Measurements from ENCODE around the gene SOX5.
"Not testable (repeated sequence)": the region's sequence is repeated elsewhere in the genome, so short reads cannot be mapped to it uniquely, and the experiment has no call there.

The SOX5 gene

GRCh38 chr12:23827353-23827752 lies 122.1 kb downstream of the SOX5 start:
- DNase-seq = no peak

DNA sequence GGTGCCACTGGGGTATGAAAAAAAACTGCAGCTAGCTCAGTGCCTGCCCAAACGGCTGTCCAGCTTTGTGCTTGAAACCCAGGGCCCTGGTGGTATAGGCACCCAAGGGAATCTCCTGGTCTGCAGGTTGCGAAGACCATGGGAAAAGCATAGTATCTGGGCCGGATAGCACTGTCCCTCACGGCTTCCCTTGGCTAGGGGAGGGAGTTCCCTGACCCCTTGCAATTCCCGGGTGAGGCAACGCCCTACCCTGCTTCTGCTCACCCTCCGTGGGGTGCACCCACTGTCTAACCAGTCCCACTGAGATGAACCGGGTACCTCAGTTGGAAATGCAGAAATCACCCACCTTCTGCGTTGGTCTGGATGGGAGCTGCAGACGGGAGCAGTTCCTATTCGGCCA lies 124.3 kb downstream of the SOX5 start:
- not testable (repeated sequence) for DNase-seq

- no peak for DNase-seq
These were observed 125.1 kb downstream of the SOX5 start for GRCh38 chr12:23824358-23824757.

- not testable (repeated sequence) for DNase-seq
These were observed 126.6 kb downstream of the SOX5 start for GRCh38 chr12:23822883-23823282.

- no peak for DNase-seq
These were observed 132.1 kb downstream of the SOX5 start for GRCh38 chr12:23817345-23817744.

GRCh38 chr12:23816394-23816851 lies 133.0 kb downstream of the SOX5 start:
- no peak for DNase-seq

DNA sequence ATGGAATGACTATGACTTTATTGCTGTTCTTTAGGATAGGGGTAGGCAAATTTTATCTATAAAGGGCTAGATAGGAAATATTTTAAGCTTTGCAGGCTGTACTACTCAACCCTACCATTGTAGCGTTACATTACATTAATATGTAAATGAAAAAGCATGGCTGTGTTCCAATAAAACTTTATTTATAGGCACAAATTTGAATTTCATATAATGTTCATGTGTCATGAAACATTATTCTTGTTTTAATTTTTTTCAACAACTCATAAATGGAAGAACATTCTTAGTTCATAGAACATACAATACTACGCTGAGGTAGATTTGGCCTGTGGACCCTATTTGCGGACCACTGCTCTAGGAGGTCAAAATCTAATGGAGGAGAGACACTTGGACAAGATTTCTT lies 133.7 kb downstream of the SOX5 start:
- DNase-seq = no peak

DNA sequence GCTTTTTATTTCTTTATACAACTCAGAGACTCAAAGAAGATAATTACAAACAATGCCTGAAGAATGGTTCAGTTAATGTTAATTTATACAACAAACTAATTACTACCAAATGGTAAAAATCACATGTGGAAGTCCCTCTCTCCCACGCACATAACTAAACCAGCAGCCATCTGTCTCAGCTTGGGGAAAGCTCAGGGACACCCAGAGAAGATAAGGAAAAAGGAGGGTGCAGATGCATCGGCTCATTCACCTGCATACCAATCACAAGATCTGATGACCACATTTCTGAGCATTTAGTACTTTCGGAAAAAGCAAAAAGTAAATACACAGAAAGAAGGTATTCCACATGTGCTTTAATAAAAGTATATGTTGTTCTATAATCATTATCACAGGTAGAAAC lies 136.3 kb downstream of the SOX5 start:
- no peak for DNase-seq

DNA sequence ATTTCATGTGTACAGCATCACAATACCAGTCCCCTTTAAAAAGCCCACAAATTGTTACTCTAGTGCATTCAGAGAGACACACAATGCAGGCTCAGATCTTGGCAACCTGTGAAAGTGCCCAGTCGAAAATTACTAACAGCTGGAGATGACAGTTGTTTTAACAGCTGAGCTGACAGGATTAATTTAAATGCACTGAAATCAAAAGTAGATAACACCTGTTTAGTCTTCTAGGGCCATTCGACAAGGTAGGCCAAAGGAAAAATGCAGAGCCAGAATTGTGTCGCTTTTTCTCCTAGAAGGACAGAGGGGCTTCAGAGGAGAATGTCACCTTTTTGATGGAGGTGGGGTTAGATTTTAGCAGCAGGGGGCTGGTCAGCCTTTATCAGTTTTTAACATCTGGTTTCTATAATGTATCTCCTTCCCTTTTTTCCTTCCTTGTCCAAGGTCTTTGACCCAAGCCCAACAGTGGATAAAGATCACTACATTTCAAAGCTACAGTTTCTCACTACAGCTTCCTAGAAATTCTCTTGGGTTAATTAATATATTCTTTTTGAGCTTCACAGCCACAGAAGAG lies 139.1 kb downstream of the SOX5 start:
- no peak for DNase-seq

- no peak for DNase-seq
These were observed 145.9 kb downstream of the SOX5 start for GRCh38 chr12:23803540-23803939.

DNA sequence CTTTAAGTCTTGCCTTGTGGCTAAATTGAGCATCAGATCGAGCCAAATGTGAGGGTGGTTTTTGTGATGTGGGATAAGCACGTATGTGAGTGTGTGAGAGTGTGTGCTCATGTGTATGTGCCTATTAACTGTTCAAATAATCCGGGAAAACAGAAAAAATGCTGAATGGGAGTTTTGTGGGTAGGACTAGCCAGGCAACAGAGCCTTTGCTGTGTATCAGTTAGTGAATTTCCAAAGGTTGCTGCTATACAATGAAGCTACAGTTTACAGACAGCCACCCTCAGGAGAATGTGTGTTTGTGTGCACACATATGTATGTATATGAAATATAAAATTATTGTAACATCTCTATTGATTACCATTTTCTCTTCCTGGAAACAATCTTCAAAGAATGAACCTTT lies 154.0 kb downstream of the SOX5 start:
- no peak for DNase-seq

GRCh38 chr12:23781118-23781517 lies 168.4 kb downstream of the SOX5 start:
- DNase-seq = no peak

DNA sequence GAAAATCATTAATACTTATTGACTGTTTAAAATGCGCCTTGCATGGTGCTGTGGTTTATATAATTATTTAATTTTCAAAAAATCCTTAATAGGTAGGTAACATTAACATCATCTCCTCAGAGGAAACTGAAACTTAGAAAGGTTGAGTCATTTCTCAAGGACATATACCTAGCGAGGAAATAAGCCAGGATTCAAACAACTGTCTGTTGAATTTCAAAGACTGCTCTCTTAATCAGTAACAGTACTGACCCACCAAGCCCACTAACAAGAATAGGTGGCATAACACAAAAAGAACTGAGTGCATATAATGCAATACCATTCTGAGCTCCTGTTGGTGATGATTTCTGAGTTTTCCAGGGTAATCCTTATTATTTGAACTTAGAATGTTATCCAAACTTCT lies 174.3 kb downstream of the SOX5 start:
- no peak for DNase-seq

DNA sequence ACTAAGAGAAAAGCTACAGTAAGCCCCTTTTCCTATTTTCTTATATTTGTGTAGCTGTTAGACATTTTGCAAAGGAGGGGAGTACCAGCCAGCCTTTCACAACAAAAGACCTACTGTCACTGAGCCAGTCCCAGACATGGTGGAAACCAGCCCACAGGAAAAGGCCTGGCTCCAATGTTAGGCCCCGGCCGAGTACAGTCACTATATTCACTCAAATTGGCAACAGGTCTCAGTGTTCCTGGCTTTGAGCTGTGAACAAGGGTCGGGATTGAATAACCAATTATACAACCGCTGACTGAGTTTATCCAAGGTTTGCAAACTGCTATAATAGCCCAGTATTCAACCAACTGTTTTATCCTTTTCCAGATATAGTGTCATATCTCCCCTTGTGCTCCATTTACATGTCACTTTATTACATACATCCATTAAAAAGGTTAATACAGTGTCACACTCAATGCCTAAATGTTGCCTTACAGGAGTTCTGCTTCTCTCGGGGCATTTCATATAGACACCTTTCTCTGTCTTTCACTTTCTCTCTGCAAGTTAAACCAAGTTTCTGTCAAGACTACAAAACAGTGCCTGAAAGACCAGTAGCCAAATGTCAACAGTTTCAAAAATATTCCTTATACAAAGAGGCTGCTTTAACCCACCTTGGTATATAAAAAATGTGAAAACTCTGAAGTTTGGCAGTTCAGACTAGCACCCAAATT lies 178.1 kb downstream of the SOX5 start:
- DNase-seq = no peak

- DNase-seq = no peak
These were observed 179.1 kb downstream of the SOX5 start for GRCh38 chr12:23770202-23770938.

DNA sequence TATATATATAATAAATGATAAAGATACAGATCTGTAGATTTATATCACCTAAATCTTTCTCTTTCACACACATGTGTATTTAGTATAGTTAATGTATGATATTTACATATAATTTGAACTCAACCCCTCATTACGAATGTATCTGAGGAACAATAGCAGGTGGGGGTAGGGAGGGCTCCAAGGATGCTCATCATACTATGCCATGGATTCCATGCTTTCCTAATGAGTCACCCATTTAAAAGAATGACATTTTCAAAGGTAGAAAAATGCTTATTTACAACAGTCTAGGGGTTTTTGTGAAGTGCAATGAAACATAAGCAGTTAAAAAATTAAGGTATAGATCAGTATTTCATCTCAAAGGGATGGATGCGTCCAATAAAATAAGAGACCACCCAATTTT lies 181.6 kb downstream of the SOX5 start:
- DNase-seq = no peak

GRCh38 chr12:23763724-23764123 lies 185.7 kb downstream of the SOX5 start:
- DNase-seq = no peak

- no peak for DNase-seq
These were observed 189.0 kb downstream of the SOX5 start for GRCh38 chr12:23760495-23760894.

DNA sequence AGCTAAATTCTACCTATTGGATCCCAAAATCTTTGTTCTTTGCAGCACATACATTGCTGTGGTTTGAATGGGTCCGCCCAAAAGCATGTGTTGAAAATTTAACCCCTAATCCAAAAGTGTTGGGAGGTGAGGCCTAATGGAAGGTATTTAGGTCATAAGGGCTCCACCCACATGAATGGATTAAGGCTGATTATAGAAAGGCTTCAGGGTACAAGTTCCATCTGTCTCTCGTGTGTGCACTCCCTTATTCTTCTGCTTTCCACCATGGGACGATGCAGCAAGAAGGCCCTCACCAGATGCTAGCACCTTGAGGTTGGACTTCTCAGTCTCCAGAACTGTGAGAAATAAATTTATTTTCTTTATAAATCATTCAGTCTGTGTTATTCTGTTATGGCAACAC lies 190.9 kb downstream of the SOX5 start:
- no peak for DNase-seq

GRCh38 chr12:23757541-23757962 lies 191.9 kb downstream of the SOX5 start:
- no peak for DNase-seq

DNA sequence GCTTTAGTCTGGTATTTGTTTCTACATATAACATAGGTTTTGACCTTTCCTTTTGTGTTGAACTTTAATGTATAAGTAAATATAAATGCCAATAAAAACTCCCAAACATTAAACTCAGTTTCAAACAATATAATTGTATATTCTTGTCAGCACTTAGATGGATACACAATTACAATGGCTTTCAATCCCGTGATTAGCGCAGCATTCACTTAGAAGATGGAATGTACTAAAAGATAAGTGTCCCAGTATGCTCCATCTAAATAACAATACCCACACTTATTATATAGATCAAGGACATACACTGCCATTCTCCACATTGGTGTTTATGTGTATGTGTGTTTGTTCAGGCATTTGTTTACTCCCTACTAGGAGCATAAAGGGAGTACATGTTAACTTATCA lies 193.1 kb downstream of the SOX5 start:
- no peak for DNase-seq

DNA sequence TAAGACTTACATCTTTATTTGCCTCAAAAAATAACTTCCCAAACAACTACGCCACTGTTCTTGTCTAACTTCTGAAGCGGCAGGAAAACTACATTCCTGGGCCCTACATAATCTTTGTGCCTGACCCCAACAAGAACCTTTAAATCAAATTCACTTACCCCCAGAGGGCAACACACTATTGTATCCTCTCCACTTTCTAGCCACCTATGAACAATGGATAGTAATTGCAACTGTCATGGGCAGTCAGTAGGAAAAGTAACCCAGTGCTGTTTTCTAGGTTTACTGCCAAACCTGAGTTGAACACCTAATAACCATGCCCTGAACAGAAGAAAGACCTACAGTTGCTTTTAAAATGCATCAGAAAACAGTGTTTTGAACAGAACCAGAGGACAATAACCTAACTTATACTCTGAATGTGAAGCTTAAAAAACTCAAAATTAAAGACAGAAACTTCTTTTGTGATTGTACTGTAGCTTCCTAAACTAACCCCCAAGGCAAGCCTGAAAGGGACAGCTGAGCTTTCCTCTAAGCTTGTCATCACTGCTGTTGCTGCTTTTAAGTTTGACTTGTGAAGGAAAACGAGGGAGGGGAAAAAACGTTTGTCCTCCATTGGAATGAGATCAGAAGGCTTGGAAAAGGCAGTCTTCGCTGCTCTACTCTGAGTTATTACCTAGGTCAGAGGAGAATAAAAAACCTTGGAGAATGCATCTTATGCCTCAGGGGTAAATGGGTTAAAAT lies 195.7 kb downstream of the SOX5 start:
- no peak for DNase-seq

- DNase-seq = no peak
These were observed 197.2 kb downstream of the SOX5 start for GRCh38 chr12:23752245-23752644.

DNA sequence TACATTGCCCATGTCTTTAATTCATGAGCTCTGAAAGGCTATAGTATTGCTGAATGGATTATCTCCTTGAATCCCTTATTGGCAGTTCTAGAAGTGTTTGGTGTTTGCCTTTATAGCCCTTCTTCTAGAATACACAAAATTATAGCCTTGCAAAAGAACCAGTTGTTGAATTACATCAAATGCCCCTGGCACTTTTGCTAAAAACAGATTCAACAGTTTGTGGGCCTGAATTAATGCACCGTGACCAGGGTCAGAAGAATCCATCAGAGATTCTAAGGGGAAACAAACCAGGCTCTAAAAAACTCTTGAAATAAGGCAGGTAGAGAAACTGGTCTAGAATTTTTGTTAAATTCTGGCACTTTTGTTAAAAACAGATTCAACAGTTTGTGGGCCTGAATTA lies 197.8 kb downstream of the SOX5 start:
- no peak for DNase-seq
